ENCODE measurements around the gene WNT3A. TPM values are rescaled to one million over a fixed set of nuclear protein-coding genes. Genes with fewer than 3 reads are reported as not detected.

The WNT3A gene
- total RNA-seq, 4 donors from 2014 or later: not detected

DNA sequence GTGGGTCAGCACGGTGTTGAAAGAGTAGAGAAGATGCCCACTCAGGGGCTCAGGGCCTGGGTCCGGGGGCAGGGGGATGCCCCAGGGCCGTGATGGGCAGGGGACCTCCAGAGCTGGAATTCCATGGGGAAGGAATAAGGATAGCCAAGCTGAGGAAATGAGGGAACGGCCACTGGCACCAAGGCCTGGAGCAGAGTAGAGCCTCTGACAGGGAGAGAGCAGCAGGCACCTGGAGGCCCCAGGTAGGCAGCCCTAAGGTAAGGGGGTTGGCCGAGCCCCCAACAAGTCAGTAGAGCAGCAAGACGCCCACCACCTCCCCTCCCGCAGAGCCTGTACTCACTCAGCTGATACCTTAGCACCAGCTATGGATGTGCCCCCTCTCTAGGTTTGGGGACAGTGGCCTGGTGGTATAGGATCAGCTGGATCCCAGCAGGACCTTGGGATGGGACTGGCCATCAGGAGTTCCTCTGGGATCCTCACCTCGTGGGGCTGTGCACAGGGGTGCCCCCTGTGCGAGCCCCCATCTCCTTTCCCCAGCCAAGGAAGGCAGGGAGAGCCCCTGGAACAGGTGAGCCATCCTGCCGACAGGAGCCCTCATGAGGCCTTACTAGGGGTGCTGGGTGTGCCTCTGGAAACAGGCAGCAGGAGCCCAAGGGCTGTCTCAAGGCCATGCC, 54.8 kb downstream of the WNT3A start:
- Histone ChIP-seq H3K27me3 (peaks cover 96% of the 10 kb centered on the region), H3K4me3 (no peak overlapping the region), H3K4me1 (peaks cover 0 to 22% (median 14%) of the 10 kb centered on the region in 4 donors), H3K36me3 (no peaks in the 10 kb centered on the region), H3K9me3 (no peaks in the 10 kb centered on the region), H3K27ac (no peak overlapping the region)
- TF ChIP-seq CTCF (IDR thresholded peaks at IDR 0.05): no peak
- TF ChIP-seq EP300 (IDR thresholded peaks at IDR 0.05; ENCODE audit: low read depth): no peak
- no peak for TF ChIP-seq POLR2AphosphoS5 (IDR thresholded peaks at IDR 0.05)
- TF ChIP-seq POLR2A (IDR thresholded peaks at IDR 0.05): no peak
- DNase-seq: no peak
- WGBS, 2 donors (ENCODE audit: low coverage in 1 of 2): 79% methylated on average over 10 of the region's 10 CpGs; no CpG with 5 or more reads in 1 of the 2 donors
- in situ Hi-C loops (cut with MboI; ENCODE audit: low pct_ligation_motif_present in 1 of 4, low pct_unique_long_range_greater_than_20kb in 1 of 4, low sequenced_read_pairs in 3 of 4): no loop called here
- intact Hi-C loops (cut with DNase I; ENCODE audit: low total_unique reads): no loop called here

DNA sequence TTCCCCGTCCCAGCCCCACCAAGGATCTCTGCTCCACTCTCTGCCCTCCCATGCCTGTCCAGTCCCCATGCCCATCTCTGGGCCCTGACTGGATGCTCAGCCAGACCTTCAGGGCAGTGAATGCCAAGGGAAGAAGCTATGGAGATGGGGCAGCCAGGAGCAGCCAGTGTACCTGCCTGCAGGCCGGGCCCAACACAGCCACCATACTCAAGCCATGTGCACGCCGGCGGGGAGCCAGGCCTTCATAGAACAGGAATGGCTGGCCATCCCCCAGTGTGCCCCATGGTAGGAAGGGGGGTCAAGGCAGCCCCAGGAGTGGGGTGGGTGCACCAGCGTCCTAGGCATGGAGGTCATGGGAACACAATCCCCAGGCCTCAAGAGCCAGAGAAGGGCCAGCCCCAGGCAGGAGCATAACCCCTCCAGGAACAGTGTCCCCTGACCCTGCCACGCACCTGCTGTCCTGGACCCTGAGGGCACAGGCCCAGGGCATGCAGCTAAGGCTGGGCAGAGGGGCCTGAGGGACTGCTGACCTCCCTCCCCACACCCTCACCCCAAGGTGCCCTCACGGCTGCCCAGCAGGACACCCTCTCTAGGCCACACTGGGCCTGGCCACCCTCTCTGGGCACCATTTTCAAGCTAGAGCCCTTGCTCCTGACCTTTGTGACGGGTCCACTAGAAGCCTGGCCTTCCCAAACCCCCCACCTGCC, 55.4 kb downstream of the WNT3A start:
- 86% methylated on average over 8 of the region's 9 CpGs; no CpG with 5 or more reads in 1 of the 2 donors for WGBS, 2 donors (ENCODE audit: low coverage in 1 of 2)
- Histone ChIP-seq H3K4me1 (peaks cover 0 to 22% (median 14%) of the 10 kb centered on the region in 4 donors), H3K9me3 (no peaks in the 10 kb centered on the region), H3K36me3 (no peaks in the 10 kb centered on the region), H3K27me3 (peaks cover 100% of the 10 kb centered on the region), H3K27ac (no peak overlapping the region), H3K4me3 (no peak overlapping the region)
- intact Hi-C loops (cut with DNase I; ENCODE audit: low total_unique reads) (no loop called here), in situ Hi-C loops (cut with MboI; ENCODE audit: low pct_ligation_motif_present in 1 of 4, low pct_unique_long_range_greater_than_20kb in 1 of 4, low sequenced_read_pairs in 3 of 4) (no loop called here)
- TF ChIP-seq POLR2AphosphoS5 (IDR thresholded peaks at IDR 0.05): no peak
- TF ChIP-seq EP300 (IDR thresholded peaks at IDR 0.05; ENCODE audit: low read depth): no peak
- no peak for TF ChIP-seq POLR2A (IDR thresholded peaks at IDR 0.05)
- no peak for TF ChIP-seq CTCF (IDR thresholded peaks at IDR 0.05)
- no peak for DNase-seq

GRCh38 chr1:228062812-228063211, 56.0 kb downstream of the WNT3A start:
- Histone ChIP-seq H3K4me1 (peaks cover 0 to 22% (median 14%) of the 10 kb centered on the region in 4 donors), H3K36me3 (no peaks in the 10 kb centered on the region), H3K27ac (no peak overlapping the region), H3K27me3 (peaks cover 98% of the 10 kb centered on the region), H3K9me3 (no peaks in the 10 kb centered on the region), H3K4me3 (no peak overlapping the region)
- intact Hi-C loops (cut with DNase I; ENCODE audit: low total_unique reads): no loop called here
- in situ Hi-C loops (cut with MboI; ENCODE audit: low pct_ligation_motif_present in 1 of 4, low pct_unique_long_range_greater_than_20kb in 1 of 4, low sequenced_read_pairs in 3 of 4): no loop called here
- DNase-seq: no peak
- TF ChIP-seq EP300 (IDR thresholded peaks at IDR 0.05; ENCODE audit: low read depth) (no peak), CTCF (IDR thresholded peaks at IDR 0.05) (no peak), POLR2AphosphoS5 (IDR thresholded peaks at IDR 0.05) (no peak), POLR2A (IDR thresholded peaks at IDR 0.05) (no peak)
- 60 to 80% methylated on average over 1 to 4 of the region's 4 CpGs for WGBS, 2 donors (ENCODE audit: low coverage in 1 of 2)

DNA sequence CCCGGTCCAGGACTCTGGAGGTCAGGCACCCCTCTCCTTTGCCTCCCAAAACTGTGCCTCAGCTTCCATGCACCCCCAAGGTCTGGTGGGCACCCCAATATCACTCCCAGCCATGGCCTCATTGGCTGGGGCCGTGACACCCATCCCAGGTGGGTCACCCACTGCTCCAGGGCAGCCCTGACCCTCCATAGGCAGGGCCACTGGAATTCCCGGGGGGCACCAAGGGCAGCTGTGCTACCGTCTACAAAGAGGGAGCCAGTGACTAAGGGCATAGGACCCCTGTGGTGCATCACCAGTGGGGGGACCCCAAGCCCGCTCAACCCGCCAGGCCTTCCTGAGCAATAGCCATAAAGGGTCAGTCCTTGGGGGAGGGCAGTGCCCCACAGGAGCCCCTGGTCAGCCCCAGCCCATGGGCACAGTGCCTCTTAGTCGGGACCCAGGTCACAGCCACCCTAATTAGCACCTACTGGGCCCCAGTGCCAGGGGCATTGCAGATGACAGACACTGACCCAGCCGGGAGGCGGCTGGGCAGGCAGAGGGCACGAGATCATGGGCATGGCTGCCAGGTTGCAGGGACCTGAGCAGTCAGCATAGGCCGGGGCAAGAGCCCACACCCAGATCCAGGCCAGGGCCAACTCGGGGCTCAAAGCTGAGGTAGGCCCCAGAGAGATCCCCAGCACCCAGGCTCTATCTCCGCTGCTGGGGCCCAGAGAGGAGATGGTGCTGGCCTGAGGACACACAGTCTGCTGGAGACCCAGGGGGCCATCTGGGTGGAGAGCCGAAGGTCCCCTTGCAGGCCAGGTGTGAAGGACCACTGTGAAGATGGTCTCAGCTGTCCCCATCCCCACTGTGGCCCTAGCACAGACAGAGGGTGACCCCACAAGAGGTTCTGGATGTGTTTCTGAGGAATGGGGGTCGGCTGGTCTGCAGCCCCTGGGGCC, 56.7 kb downstream of the WNT3A start:
- no peak for TF ChIP-seq POLR2AphosphoS5 (IDR thresholded peaks at IDR 0.05)
- no peak for TF ChIP-seq POLR2A (IDR thresholded peaks at IDR 0.05)
- TF ChIP-seq CTCF (IDR thresholded peaks at IDR 0.05): no peak
- TF ChIP-seq EP300 (IDR thresholded peaks at IDR 0.05; ENCODE audit: low read depth): no peak
- Histone ChIP-seq H3K27ac (no peak overlapping the region), H3K4me1 (peaks cover 0 to 22% (median 14%) of the 10 kb centered on the region in 4 donors), H3K4me3 (no peak overlapping the region), H3K36me3 (no peaks in the 10 kb centered on the region), H3K27me3 (peaks cover 91% of the 10 kb centered on the region), H3K9me3 (no peaks in the 10 kb centered on the region)
- intact Hi-C loops (cut with DNase I; ENCODE audit: low total_unique reads): no loop called here
- WGBS, 2 donors (ENCODE audit: low coverage in 1 of 2): 78% methylated on average over 8 of the region's 15 CpGs; no CpG with 5 or more reads in 1 of the 2 donors
- DNase-seq: no peak
- in situ Hi-C loops (cut with MboI; ENCODE audit: low pct_ligation_motif_present in 1 of 4, low pct_unique_long_range_greater_than_20kb in 1 of 4, low sequenced_read_pairs in 3 of 4): no loop called here

All from transverse colon (tissue), 4 donors.